HG02763 (cell line): ENCODE results near the gene UBE2O.

Experiments
- ATAC-seq: cut with Tn5 transposase; IDR thresholded peaks from one replicate; pipeline ENCODE4 v1.9.1; 2021; ENCODE audit warnings: mild to moderate bottlenecking, moderate library complexity; ENCODE audit not compliant: unreplicated experiment

UBE2O gene

GRCh38 chr17:76397687-76398522 is 55.0 kb downstream of the UBE2O start:
- ATAC-seq, result no peak

GRCh38 chr17:76397184-76397583 is 55.8 kb downstream of the UBE2O start:
- ATAC-seq, result no peak

DNA sequence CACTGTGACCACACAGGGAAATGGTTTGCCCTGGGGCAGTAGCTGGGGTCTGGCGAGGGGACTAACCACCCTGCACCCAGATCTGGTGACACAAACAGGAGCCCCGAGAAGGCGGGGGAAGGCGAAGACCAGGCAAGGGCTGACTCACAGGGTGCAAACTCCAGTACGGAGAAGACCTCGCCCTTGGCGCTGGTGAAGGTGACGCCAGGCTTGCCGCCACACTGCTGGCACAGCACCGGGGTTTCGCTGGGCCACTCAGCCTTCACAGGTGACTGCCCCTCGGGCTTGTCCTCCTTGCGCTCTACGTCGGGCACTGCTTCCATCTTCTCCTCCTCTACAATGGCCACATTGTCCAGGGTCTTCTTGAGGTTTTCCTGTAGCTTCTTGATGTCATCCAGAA is 57.0 kb downstream of the UBE2O start:
- ATAC-seq, result no peak

- no peak for ATAC-seq
Observed at GRCh38 chr17:76394166-76394565, 58.8 kb downstream of the UBE2O start.

DNA sequence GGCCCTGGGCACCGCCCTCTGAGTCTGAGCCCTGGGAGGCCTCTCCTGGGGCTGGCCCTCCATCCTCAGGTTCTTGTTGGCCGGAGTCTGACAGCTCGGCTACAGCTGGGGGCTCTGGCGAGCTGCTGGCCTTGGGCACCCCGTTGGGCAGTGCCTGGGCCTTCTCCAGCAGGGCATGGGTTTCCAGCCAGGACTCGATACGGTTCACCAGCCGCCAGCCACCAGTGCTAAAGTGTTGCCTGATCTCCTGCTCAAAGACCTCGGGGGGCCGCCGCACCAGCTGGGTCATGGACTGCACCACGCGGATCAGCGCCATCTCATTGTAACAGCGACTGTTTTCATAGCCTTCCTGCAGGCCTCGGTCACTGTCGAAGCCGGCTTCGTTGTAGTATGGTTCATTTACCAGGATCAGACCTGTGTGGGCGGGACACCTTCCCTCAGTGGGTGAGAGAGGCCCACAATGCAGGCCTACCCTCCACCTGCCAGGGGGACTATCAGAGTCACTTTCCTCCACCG is 61.7 kb downstream of the UBE2O start:
- no peak for ATAC-seq

DNA sequence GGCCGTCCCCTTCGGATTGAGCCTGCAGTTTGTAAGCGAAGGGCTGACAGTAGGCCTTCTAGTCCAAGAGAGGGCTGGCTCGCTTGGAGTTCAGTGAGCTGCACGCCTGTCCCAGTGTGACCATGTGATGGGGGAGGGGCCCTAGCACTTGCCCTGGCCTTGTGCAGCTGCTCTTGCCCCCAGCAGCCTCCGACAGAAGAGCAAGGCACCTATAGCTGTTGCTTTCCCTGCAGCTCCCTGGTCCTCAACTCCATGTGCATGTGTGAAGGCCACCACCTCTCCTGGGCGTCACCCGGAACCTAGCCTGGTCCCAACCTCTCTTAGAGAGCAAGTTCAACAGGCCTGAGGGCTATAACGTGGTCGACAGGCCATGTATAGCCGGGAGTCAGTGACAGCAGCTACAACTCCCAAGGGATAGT is 62.9 kb downstream of the UBE2O start:
- ATAC-seq, result no peak

DNA sequence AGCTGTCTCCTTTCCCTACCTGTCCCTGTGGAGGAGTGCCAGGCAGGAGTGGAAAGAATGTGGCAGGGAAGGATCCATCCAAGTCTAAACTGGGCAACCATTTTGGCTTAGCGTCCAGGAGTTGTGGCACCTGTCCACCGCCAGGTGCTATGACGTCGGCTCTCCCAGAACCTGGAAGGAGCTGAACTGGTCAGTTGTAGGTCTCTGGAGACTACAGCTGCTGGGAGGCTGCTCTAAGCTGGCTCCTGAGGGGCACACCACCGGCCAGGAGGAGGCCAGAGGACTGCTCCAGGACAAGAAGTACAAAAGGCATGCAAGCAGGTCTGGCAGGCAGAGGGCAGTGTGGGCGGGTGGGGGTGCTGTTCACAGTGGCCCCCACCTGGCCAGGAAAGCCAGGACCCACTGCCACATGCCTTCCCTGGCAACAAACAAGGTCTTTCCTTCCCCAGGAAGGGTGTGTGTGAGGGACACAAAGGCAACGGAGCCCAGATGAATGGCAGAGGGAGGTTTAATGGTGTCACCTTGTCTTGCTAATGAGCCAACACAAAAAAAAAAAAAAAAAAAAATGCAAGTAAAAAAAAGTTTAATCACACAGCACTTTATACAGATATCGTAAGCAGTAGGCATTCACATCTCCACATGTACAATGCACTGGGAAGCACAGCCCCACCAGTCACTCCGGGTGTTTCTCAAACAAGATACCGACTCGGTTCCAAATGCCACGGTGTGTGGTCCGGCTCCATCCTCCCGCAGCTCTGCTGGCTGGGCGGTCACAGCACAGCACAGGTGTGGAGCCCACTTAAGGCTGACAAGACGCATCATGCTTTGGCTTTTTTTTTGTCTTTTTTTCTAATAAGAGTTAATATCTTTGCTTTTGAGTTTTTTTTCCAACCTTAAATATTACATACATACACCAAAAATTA is 63.7 kb downstream of the UBE2O start:
- no peak for ATAC-seq

- ATAC-seq, result no peak
Observed at GRCh38 chr17:76386966-76387765, 65.8 kb downstream of the UBE2O start.

DNA sequence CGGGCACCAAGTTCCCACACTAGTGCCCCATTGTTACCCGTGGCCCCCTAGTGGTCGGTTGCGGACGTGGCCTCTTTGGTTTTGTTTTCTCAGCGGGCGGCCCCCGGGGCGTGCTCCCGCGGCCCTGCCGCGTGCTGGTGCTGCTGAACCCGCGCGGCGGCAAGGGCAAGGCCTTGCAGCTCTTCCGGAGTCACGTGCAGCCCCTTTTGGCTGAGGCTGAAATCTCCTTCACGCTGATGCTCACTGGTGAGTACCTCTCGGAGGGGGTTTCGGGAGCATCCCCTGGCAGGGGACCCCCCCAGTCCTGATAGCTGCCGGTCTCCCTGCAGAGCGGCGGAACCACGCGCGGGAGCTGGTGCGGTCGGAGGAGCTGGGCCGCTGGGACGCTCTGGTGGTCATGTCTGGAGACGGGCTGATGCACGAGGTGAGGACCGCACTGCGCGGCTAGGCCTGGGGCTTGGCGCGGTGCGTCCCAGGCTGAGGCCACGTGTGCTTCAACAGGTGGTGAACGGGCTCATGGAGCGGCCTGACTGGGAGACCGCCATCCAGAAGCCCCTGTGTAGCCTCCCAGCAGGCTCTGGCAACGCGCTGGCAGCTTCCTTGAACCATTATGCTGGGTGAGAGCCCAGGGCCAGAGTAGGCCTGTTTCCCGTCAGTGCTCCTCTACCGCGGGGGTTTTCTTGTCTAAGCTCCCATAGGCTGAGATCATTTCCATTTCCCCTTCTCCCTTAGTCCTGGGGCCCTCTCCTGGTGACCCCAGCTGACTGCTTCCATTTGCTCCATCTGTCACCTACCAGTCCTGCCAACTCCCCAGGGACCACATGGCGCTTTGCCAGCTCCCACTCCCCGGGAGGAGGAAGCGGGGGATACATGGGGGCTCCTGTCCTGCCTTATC is 66.8 kb downstream of the UBE2O start:
- no peak for ATAC-seq

GRCh38 chr17:76384987-76385891 is 67.7 kb downstream of the UBE2O start:
- ATAC-seq, result no peak

DNA sequence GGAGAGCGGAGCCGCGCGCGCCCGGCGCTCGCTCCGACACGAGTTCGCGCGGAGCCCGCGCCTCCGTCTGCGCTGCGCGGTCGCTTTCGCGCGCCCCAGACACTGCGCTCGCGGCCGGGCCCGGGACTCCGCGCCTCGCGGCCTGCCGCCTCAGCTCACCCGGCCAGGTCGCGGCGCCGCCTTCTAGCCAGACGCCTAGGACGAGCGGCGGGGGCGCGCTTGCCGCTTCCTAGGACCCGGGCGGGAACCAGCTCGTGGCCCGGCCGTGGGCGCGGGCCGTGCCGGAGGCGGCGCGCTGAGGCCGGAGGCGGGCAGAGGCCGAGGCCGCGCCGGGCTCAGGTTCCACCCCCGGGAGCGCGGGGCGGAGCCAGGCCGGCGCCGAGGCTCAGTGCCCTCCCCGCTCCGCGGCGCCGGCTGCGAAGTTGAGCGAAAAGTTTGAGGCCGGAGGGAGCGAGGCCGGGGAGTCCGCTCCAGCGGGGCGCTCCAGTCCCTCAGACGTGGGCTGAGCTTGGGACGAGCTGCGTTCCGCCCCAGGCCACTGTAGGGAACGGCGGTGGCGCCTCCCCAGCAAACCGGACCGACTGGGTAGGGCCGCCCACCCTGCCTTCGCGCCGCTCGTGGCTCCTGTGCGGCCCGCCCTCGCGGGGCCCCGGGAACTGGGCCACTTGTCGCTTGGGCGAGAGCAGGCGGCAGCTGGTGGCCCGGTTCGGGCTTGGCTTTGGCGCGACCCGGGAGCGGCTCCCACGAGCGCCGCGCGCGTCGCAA is 68.5 kb downstream of the UBE2O start, which contains the start of gene SPHK1:
Gene SPHK1, plus strand, starts transcription at position 388 of the 765 bp plus-strand sequence. CDS start 1,036 bp downstream, outside the sequence.
- ATAC-seq, result peak; percentile 55

GRCh38 chr17:76383546-76384221 is 69.3 kb downstream of the UBE2O start:
- ATAC-seq, result peak; percentile 16

- no peak for ATAC-seq
Observed at GRCh38 chr17:76382803-76383545, 70.0 kb downstream of the UBE2O start.

- no peak for ATAC-seq
Observed at GRCh38 chr17:76382351-76382802, 70.6 kb downstream of the UBE2O start.

GRCh38 chr17:76381633-76382350 is 71.2 kb downstream of the UBE2O start:
- ATAC-seq, result no peak
